Measurements from ENCODE around the gene ESRRG.

Gene ESRRG

DNA sequence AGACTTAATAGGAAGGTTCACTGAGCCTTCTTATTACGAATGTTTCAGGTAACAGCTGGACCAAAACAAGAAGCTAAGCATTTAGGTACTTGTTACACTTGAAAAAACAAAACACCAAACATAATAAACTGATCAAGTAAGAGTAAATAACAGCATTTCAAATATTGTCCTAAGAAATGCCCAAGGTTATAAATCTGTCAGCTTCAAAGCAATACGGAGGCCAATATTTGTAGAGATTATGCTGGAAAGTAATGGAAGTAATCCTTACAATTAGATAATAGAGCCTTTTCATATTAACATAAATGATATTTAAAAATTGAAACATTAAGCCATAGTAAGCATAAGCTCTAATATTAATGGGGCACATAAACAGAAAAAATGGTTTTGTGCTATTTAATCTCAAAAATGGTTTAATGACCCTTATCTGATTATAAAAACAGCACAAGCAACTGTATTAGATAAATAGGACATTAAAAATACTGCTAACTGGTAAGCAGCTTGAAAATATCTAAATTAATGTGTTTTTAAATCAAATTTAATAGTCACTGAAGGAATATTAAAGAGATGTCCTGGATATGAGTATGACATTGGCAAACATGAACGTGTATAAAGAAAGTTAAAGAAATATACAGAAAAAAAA is 256.9 kb downstream of the ESRRG start:
- Histone ChIP-seq H3K27ac (no peak overlapping the region), H3K4me1 (no peaks in the 10 kb centered on the region)

DNA sequence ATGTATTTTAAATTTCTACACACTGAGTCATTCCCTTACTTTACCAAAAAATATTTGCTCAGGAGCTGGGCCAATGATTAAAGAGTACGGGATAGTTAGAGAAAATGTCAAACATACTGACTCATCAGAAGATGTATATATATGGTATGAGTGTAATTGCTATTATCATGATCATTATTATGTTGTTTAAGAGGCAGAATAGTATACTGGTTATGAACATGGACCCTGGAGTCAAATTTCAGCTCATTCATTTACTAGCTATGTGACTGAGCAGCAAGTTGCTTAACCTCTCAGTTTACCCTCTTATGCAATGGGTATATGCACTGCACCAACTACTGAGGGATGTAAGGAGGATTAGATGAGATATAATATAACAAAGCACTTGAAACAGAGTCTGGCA is 258.7 kb downstream of the ESRRG start:
- Histone ChIP-seq H3K4me1 (no peaks in the 10 kb centered on the region), H3K4me3 (no peak overlapping the region), H3K9me3 (no peaks in the 10 kb centered on the region), H3K27me3 (no peaks in the 10 kb centered on the region), H3K27ac (no peak overlapping the region), H4K20me1 (no peaks in the 10 kb centered on the region), H3K36me3 (no peaks in the 10 kb centered on the region), H3K4me2 (no peak overlapping the region), H3K9ac (no peak overlapping the region)
- no peak for TF ChIP-seq Cebpa-rat (IDR thresholded peaks at IDR 0.05)

More for the DNA sequence above, 256.9 kb downstream of the ESRRG start:
- no peak overlapping the region for H3K9ac ChIP-seq
- TF ChIP-seq Cebpa-rat (IDR thresholded peaks at IDR 0.05): no peak
- H3K9me3 ChIP-seq: no peaks in the 10 kb centered on the region
- no peak overlapping the region for H3K4me3 ChIP-seq
- no peaks in the 10 kb centered on the region for H3K36me3 ChIP-seq
- no peaks in the 10 kb centered on the region for H4K20me1 ChIP-seq
- H3K27me3 ChIP-seq: no peaks in the 10 kb centered on the region
- H3K4me2 ChIP-seq: no peak overlapping the region

DNA sequence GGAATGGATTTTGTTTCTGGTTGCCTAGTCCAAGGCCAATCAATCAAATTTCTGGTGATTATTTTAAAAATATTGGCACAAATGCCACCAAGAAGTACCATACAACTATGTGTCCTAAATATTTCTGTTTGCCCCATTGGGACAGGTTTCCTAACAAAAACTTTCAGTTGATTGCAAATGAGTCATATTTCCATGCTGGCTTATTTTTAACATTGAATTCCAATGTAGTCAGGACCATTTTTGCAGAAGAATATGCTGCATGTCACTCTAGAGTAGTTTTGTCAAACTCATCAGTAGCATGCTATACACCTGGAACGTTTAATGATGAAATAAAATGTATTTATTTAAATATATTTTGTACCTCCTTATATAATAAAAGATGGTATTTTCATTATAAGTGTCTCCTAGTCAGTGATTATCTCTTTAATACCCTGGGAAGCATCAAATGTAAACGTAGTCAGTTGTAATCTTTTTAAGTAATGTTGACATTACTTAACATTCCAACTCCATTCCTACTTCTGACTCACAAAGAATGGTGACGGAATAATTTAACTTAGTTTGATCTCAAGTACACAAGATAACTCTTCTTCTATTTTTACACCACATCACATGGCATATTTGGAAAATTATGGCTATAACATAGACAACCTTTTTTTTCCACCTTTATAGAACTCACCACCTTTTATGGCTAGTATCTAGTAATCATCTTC is 261.0 kb downstream of the ESRRG start:
- Histone ChIP-seq H3K36me3 (no peaks in the 10 kb centered on the region), H3K4me3 (no peak overlapping the region), H3K9me3 (no peaks in the 10 kb centered on the region), H3K4me1 (no peaks in the 10 kb centered on the region), H3K27me3 (no peaks in the 10 kb centered on the region), H3K4me2 (no peak overlapping the region), H3K27ac (no peak overlapping the region), H4K20me1 (no peaks in the 10 kb centered on the region), H3K9ac (no peak overlapping the region)
- TF ChIP-seq Cebpa-rat (IDR thresholded peaks at IDR 0.05): no peak

DNA sequence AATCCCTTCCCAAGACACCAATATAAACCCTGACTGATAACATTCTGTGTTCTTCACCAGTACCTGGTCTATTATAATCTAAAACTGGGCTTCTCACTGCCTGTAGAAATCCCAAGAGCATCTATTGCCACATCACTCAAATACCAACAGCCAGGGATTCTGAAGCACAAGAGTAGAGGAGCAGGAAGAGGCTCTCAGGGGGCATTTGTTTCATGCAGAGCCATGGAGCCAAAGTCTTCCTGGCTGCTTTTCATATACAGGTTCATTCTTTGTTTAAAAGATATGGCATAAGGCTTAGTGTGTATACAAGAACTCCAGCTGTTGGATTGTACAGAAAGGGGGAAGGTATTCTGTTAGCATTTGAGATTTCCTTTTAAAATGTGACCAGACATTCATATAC is 261.8 kb downstream of the ESRRG start:
- no peak overlapping the region for H3K4me2 ChIP-seq
- no peaks in the 10 kb centered on the region for H3K36me3 ChIP-seq
- H3K9me3 ChIP-seq: no peaks in the 10 kb centered on the region
- H3K27me3 ChIP-seq: no peaks in the 10 kb centered on the region
- no peak overlapping the region for H3K27ac ChIP-seq
- no peak overlapping the region for H3K9ac ChIP-seq
- H3K4me1 ChIP-seq: no peaks in the 10 kb centered on the region
- TF ChIP-seq Cebpa-rat (IDR thresholded peaks at IDR 0.05): no peak
- no peak overlapping the region for H3K4me3 ChIP-seq
- no peaks in the 10 kb centered on the region for H4K20me1 ChIP-seq

DNA sequence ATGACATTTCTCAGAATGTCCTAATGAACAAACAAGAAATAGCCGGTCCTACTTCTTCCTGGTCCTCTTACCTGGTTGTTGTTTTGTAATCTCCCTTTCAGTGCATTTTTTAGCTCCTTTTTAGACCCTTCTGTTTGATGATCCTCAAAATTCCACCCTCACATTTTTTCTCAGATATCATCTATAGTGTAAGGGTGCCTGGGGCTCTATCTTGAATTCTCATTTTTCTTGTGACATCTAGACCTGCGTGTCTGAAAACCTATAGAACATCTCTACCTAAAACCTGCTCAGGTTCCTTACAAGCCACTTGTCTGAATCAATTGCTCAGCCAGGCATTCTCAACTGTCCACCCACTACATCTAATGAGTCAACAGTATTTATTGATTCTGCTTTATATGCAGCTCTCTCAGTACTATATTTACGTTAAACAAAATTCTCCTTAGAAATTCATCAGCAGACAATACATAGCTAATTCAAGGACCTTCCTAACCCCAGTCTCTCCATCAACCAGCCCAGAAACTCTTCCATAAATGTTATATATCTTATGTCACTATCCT is 263.5 kb downstream of the ESRRG start:
- H3K4me2 ChIP-seq: no peak overlapping the region
- no peaks in the 10 kb centered on the region for H3K36me3 ChIP-seq
- H4K20me1 ChIP-seq: no peaks in the 10 kb centered on the region

DNA sequence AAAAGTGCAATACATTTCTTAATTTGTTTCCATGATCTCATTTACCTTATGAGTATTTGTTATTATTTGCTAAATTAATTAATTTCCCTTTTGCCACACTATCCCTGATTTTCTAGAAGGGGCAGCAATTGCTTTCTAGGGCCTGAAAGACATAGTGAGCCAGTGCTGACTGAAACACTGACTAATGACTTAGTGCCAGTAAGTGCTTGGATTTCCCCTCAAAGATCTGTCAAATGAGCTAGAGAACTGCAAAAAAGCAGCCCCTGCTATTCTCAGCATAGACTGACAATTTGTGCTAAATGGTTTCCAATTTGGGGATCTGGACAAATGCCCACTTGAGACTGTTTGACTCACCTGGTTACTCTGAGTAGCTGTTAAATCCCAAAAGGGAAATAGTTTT is 264.4 kb downstream of the ESRRG start:
- no peak for TF ChIP-seq Cebpa-rat (IDR thresholded peaks at IDR 0.05)
- H3K27ac ChIP-seq: no peak overlapping the region
- H3K4me1 ChIP-seq: no peaks in the 10 kb centered on the region
- H3K9ac ChIP-seq: no peak overlapping the region
- H3K9me3 ChIP-seq: no peaks in the 10 kb centered on the region
- H4K20me1 ChIP-seq: no peaks in the 10 kb centered on the region
- no peaks in the 10 kb centered on the region for H3K27me3 ChIP-seq
- H3K36me3 ChIP-seq: no peaks in the 10 kb centered on the region
- no peak overlapping the region for H3K4me2 ChIP-seq
- H3K4me3 ChIP-seq: no peak overlapping the region

More for the DNA sequence above, 263.5 kb downstream of the ESRRG start:
- no peaks in the 10 kb centered on the region for H3K4me1 ChIP-seq
- no peaks in the 10 kb centered on the region for H3K27me3 ChIP-seq
- TF ChIP-seq Cebpa-rat (IDR thresholded peaks at IDR 0.05): no peak
- H3K4me3 ChIP-seq: no peak overlapping the region
- H3K9me3 ChIP-seq: no peaks in the 10 kb centered on the region
- H3K9ac ChIP-seq: no peak overlapping the region
- no peak overlapping the region for H3K27ac ChIP-seq

DNA sequence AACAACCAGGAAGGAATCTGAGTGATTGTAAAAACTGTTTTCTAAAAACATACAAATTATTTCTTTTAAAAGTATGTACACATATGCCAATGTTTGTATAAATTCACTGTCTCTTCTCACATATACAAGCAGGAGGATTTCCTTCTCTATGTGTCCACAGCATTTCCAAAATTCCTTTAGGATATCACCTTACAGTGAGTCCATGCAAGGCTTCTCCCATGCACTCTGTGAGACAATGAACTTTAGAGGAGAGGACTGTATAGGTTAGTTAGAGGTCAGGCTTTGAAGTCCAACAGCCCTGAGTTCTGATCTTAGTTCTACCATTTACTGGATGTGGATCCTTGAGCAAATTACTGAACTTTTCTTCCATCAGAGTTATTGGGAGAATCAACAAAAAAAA is 265.9 kb downstream of the ESRRG start:
- no peak for TF ChIP-seq Cebpa-rat (IDR thresholded peaks at IDR 0.05)
- H3K27ac ChIP-seq: no peak overlapping the region

DNA sequence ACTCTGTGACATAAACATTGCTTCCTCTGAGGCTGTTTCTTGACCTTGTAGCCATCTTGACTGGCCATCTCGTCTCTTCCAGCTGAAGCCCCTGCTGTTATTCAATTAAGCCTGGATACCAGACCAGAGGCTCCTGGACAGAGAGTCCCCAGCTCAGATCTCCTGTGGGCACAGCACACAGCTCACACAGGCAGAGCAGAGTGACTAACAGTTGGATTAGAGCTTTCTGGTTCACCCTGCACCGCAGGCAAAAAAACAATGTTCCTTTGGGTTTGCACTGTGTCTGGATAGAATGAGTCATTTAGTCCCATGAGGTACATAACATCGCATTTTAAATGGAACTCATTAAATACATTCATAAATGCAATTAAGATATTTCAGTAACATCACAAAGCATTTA is 266.5 kb downstream of the ESRRG start:
- H3K9ac ChIP-seq: no peak overlapping the region
- TF ChIP-seq Cebpa-rat (IDR thresholded peaks at IDR 0.05): no peak

More for the DNA sequence above, 265.9 kb downstream of the ESRRG start:
- no peaks in the 10 kb centered on the region for H3K4me1 ChIP-seq
- no peaks in the 10 kb centered on the region for H3K36me3 ChIP-seq
- no peaks in the 10 kb centered on the region for H3K9me3 ChIP-seq
- H3K4me3 ChIP-seq: no peak overlapping the region
- H3K27me3 ChIP-seq: no peaks in the 10 kb centered on the region
- no peak overlapping the region for H3K9ac ChIP-seq
- H4K20me1 ChIP-seq: no peaks in the 10 kb centered on the region
- H3K4me2 ChIP-seq: no peak overlapping the region

DNA sequence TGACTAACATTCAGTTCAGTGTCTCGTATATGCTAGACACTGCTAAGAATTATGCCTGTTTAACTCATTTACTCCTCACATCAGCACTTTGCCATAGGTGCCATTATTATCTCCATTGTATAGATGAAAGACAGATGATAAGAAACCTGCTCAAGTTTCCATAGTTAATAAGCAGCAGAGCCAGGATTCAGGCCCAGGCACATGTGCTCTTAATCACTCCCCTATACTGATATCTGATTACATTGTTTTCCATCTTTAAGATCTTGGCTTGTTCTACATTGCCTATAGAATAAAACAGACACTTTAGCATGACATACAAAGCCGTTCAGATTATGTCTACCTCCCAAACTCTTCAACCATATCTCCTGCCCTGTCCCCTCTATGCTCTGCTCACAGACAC is 269.5 kb downstream of the ESRRG start:
- H3K4me2 ChIP-seq: no peak overlapping the region
- no peak overlapping the region for H3K9ac ChIP-seq
- H3K27me3 ChIP-seq: no peaks in the 10 kb centered on the region
- H3K9me3 ChIP-seq: no peaks in the 10 kb centered on the region
- no peak for TF ChIP-seq Cebpa-rat (IDR thresholded peaks at IDR 0.05)
- no peak overlapping the region for H3K27ac ChIP-seq
- H4K20me1 ChIP-seq: no peaks in the 10 kb centered on the region
- no peaks in the 10 kb centered on the region for H3K36me3 ChIP-seq
- no peaks in the 10 kb centered on the region for H3K4me1 ChIP-seq
- H3K4me3 ChIP-seq: no peak overlapping the region

More for the DNA sequence above, 266.5 kb downstream of the ESRRG start:
- H4K20me1 ChIP-seq: no peaks in the 10 kb centered on the region
- H3K36me3 ChIP-seq: no peaks in the 10 kb centered on the region
- no peaks in the 10 kb centered on the region for H3K4me1 ChIP-seq
- no peaks in the 10 kb centered on the region for H3K9me3 ChIP-seq
- H3K4me2 ChIP-seq: no peak overlapping the region
- H3K27ac ChIP-seq: no peak overlapping the region
- H3K27me3 ChIP-seq: no peaks in the 10 kb centered on the region
- no peak overlapping the region for H3K4me3 ChIP-seq

All from BLaER1 (cell line).